Hepatocyte (in vitro differentiated cells): Measurements from ENCODE around the gene HTR3E. TPM values are rescaled to one million over a fixed set of nuclear protein-coding genes. Genes with fewer than 3 reads are reported as not detected.
A peak's percentile ranks its signal among the peaks of the same experiment; 100 is the strongest.

ENCODE experiments used
- DNase-seq: peaks from one replicate; pipeline ENCODE4 v3.0.0-alpha.2; 2016; ENCODE audit warnings: low spot score
- H2AFZ ChIP-seq: fragments of 200-600 bp; sonication (generic); 2 replicates; pipeline ENCODE4 v1.6.0; 2016; ENCODE audit warnings: antibody characterized with exemption, mild to moderate bottlenecking
- H3K27ac ChIP-seq: fragments of 200-600 bp; sonication (generic); 2 replicates; pipeline ENCODE4 v1.5.1; 2016; ENCODE audit warnings: mild to moderate bottlenecking
- H3K27me3 ChIP-seq: fragments of 200-600 bp; sonication (generic); 2 replicates; pipeline ENCODE4 v1.6.1; 2016
- H3K36me3 ChIP-seq: fragments of 200-600 bp; sonication (generic); replicated peaks from 2 replicates; pipeline ENCODE4 v1.5.1; 2016; ENCODE audit warnings: low read depth; ENCODE audit not compliant: insufficient read depth
- H3K4me1 ChIP-seq: fragments of 200-600 bp; sonication (generic); 2 replicates; pipeline ENCODE4 v1.5.1; 2016; ENCODE audit warnings: mild to moderate bottlenecking, moderate library complexity; ENCODE audit not compliant: insufficient read depth
- H3K4me2 ChIP-seq: fragments of 200-600 bp; sonication (generic); 2 replicates; pipeline ENCODE4 v1.6.0; 2016
- H3K4me3 ChIP-seq: fragments of 200-600 bp; sonication (generic); 2 replicates; pipeline ENCODE4 v1.5.1; 2016; ENCODE audit warnings: mild to moderate bottlenecking
- H3K79me2 ChIP-seq: fragments of 200-600 bp; sonication (generic); 2 replicates; pipeline ENCODE4 v1.6.0; 2017; ENCODE audit warnings: mild to moderate bottlenecking
- H3K9me2 ChIP-seq: fragments of 200-600 bp; sonication (generic); replicated peaks from 2 replicates; pipeline ENCODE4 v1.6.0; 2017; ENCODE audit warnings: mild to moderate bottlenecking; ENCODE audit not compliant: insufficient read depth
- H3K9me3 ChIP-seq: fragments of 200-600 bp; sonication (generic); 2 replicates; pipeline ENCODE4 v1.5.1; 2016; ENCODE audit warnings: low read depth, mild to moderate bottlenecking
- H4K20me1 ChIP-seq: fragments of 200-600 bp; sonication (generic); 2 replicates; pipeline ENCODE4 v1.6.0; 2016; ENCODE audit warnings: mild to moderate bottlenecking; ENCODE audit not compliant: insufficient read depth, poor library complexity, severe bottlenecking
- EZH2 ChIP-seq: fragments of 200-600 bp; sonication (generic); IDR thresholded peaks from 2 replicates; pipeline ENCODE4 v1.6.1; 2016; ENCODE audit warnings: antibody characterized with exemption, mild to moderate bottlenecking, borderline replicate concordance
- EZH2phosphoT487 ChIP-seq: fragments of 200-600 bp; sonication (generic); IDR thresholded peaks from one replicate; pipeline ENCODE4 v1.6.1; 2018; ENCODE audit warnings: antibody characterized with exemption, mild to moderate bottlenecking, low read depth, moderate library complexity; ENCODE audit not compliant: unreplicated experiment, severe bottlenecking
- WGBS: methylation state at CpG from one replicate; pipeline ENCODE4 v1.1.6; 2016; ENCODE audit warnings: low lambda C conversion rate; ENCODE audit errors: missing lambda C conversion rate; 5-methylcytosine and 5-hydroxymethylcytosine counted together
- polyA plus RNA-seq: library from polyadenylated mRNA; unstranded; fragments of >200 nt; fragmentation: Nextera tagmentation; extraction: Ambion mirVana; gene quantifications from 2 replicates; pipeline ENCODE4 v1.2.1, GENCODE V29; 2016
- small RNA-seq: library from RNA; depleted of rRNA; stranded (forward); fragments of <200 nt; gene quantifications from one replicate; pipeline ENCODE3, GENCODE V24; 2014
- total RNA-seq: library from RNA; depleted of rRNA; stranded (reverse); fragments of >200 nt; gene quantifications from 2 replicates; pipeline ENCODE4 v1.2.3, GENCODE V29; 2014
- TF ChIP-seq, protein P1 (sequence below): fragments of 200-600 bp; sonication (generic); IDR thresholded peaks from 2 replicates; pipeline ENCODE4 v1.5.1; 2016; ENCODE audit warnings: antibody characterized with exemption, mild to moderate bottlenecking; ENCODE audit not compliant: poor library complexity

HTR3E gene
- total and polyA plus RNA-seq, 2 experiments from 2014 or later: not detected

DNA sequence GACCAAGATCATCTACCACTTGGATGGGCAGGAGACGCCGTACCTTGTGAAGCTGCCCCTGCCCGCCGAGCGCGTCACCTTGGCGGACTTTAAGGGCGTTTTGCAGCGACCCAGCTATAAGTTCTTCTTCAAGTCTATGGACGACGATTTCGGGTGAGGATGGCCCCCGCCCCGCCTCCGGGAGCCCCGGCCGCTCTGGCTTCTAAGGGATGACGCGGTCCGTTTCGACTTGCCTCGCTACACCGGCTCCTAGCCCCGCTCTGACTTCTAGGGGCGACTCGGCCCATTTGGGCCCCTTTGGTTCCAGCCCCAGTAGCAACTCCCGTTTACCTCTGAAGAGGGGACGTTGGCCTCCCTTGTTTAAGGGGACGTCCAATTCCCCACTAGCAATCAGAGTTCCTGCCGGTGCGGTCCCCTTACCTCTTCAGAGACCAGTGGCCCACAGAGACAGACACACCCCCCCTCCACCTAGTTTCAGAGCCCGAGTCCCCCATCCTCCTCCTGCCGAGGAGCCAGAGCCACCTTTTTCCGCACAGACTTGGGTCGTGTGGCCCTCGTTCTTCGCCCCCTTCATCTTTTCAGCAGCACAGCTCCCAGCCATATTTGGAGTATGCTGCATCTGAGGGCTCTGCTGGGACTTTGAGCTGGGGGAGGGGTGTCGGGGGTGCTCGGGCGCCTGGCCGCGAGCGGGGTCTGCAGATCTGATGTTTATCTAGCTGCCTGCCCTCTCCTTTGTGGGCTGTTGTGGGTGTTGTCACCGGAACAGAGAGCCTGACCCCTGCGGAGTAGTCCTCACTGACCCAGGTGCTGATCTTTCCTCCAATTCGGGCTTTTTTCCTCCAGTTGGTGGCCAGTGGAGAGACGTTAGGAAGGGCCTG is 59.0 kb downstream of the HTR3E start:
- H3K36me3 ChIP-seq: no peaks in the 10 kb centered on the region
- TF ChIP-seq, protein P1, sequence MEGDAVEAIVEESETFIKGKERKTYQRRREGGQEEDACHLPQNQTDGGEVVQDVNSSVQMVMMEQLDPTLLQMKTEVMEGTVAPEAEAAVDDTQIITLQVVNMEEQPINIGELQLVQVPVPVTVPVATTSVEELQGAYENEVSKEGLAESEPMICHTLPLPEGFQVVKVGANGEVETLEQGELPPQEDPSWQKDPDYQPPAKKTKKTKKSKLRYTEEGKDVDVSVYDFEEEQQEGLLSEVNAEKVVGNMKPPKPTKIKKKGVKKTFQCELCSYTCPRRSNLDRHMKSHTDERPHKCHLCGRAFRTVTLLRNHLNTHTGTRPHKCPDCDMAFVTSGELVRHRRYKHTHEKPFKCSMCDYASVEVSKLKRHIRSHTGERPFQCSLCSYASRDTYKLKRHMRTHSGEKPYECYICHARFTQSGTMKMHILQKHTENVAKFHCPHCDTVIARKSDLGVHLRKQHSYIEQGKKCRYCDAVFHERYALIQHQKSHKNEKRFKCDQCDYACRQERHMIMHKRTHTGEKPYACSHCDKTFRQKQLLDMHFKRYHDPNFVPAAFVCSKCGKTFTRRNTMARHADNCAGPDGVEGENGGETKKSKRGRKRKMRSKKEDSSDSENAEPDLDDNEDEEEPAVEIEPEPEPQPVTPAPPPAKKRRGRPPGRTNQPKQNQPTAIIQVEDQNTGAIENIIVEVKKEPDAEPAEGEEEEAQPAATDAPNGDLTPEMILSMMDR: no peak
- no peak for TF ChIP-seq EZH2
- no peak for TF ChIP-seq EZH2phosphoT487
- peaks cover 40% of the 10 kb centered on the region for H4K20me1 ChIP-seq
- WGBS: 2% methylated on average over 44 of the region's 47 CpGs
- H3K27me3 ChIP-seq: no peaks in the 10 kb centered on the region
- peak overlapping the region; percentile 52 for H2AFZ ChIP-seq
- peak overlapping the region; percentile 94 for H3K27ac ChIP-seq
- DNase-seq: peak; percentile 52
- no peaks in the 10 kb centered on the region for H3K9me3 ChIP-seq
- H3K4me2 ChIP-seq: peak overlapping the region; percentile 96
- H3K79me2 ChIP-seq: peaks cover 69% of the 10 kb centered on the region
- H3K4me3 ChIP-seq: peak overlapping the region; percentile 100
- H3K4me1 ChIP-seq: peaks cover 37% of the 10 kb centered on the region
- H3K9me2 ChIP-seq: no peaks in the 10 kb centered on the region

DNA sequence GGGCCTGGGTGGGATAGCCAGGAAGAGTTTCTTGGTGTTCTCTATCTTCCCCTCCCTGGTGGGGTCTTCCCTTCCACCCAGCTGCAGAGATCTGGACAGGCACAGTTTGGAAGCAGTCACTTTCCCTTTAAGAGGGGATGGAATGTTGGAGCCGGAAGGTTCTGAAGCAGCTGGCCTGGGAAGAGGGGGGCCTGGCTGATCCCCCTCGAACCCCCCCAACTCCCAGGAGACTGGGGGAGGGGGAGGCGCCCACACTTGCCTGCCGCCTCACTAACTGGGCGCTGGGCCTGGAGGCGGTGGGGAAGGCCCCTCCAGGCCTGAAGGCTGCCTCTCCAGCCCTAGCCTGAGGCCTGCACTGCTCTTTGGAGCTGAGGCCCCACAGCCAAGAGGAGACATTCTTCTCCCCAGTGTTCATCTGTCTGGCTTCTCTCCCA is 59.7 kb downstream of the HTR3E start:
- H2AFZ ChIP-seq: peak overlapping the region; percentile 52
- peak; percentile 66 for DNase-seq
- no peaks in the 10 kb centered on the region for H3K27me3 ChIP-seq
- H3K4me1 ChIP-seq: peaks cover 39% of the 10 kb centered on the region
- peaks cover 46% of the 10 kb centered on the region for H4K20me1 ChIP-seq
- H3K4me3 ChIP-seq: peak overlapping the region; percentile 100
- H3K4me2 ChIP-seq: peak overlapping the region; percentile 96
- no peaks in the 10 kb centered on the region for H3K9me2 ChIP-seq
- H3K27ac ChIP-seq: peak overlapping the region; percentile 94
- H3K79me2 ChIP-seq: peaks cover 75% of the 10 kb centered on the region
- TF ChIP-seq EZH2phosphoT487: no peak
- no peak for TF ChIP-seq EZH2
- TF ChIP-seq, protein P1: no peak
- 2% methylated on average over 6 of the region's 6 CpGs for WGBS
- no peaks in the 10 kb centered on the region for H3K9me3 ChIP-seq
- H3K36me3 ChIP-seq: no peaks in the 10 kb centered on the region

Small RNAs within 50 kb of the gene (small RNA-seq; reads per million reads assigned to genes)
- gene RF00019: not detected

Other genes starting within 250 kb of the HTR3E start
- gene PARL, start 212.2 kb upstream of the HTR3E start, total RNA-seq: 32.3 and 35.2 TPM in 2 replicates
- gene PARL, start 212.2 kb upstream of the HTR3E start, polyA plus RNA-seq: 47.9 and 71.4 TPM in 2 replicates
- gene ABCC5, start 79.2 kb upstream of the HTR3E start, total RNA-seq: 27.1 and 27.8 TPM in 2 replicates
- 36.5 and 41.4 TPM in 2 replicates for gene ABCC5, start 79.2 kb upstream of the HTR3E start, polyA plus RNA-seq
- gene HTR3D, start 65.3 kb upstream of the HTR3E start, total RNA-seq: not detected in 2 replicates
- not detected in 2 replicates for gene HTR3D, start 65.3 kb upstream of the HTR3E start, polyA plus RNA-seq
- gene HTR3C, start 44.0 kb upstream of the HTR3E start, total RNA-seq: not detected in 2 replicates
- not detected in 2 replicates for gene HTR3C, start 44.0 kb upstream of the HTR3E start, polyA plus RNA-seq
- 34.6 and 35.0 TPM in 2 replicates for gene EIF2B5, start 38.3 kb downstream of the HTR3E start, total RNA-seq
- gene EIF2B5, start 38.3 kb downstream of the HTR3E start, polyA plus RNA-seq: 35.6 and 41.0 TPM in 2 replicates
- 45.9 and 49.1 TPM in 2 replicates for gene DVL3, start 58.3 kb downstream of the HTR3E start, total RNA-seq
- gene DVL3, start 58.3 kb downstream of the HTR3E start, polyA plus RNA-seq: 121 and 154 TPM in 2 replicates
- gene AP2M1, start 77.8 kb downstream of the HTR3E start, total RNA-seq: 222 and 243 TPM in 2 replicates
- 389 and 436 TPM in 2 replicates for gene AP2M1, start 77.8 kb downstream of the HTR3E start, polyA plus RNA-seq
- 31.6 and 33.1 TPM in 2 replicates for gene ABCF3, start 89.1 kb downstream of the HTR3E start, total RNA-seq
- 62.7 and 68.8 TPM in 2 replicates for gene ABCF3, start 89.1 kb downstream of the HTR3E start, polyA plus RNA-seq
- gene VWA5B2, start 132.5 kb downstream of the HTR3E start, total RNA-seq: 0.40 and 3.2 TPM in 2 replicates
- gene VWA5B2, start 132.5 kb downstream of the HTR3E start, polyA plus RNA-seq: 1.0 and 1.5 TPM in 2 replicates
- gene ALG3, start 151.9 kb downstream of the HTR3E start, total RNA-seq: 52.3 and 68.9 TPM in 2 replicates
- gene ALG3, start 151.9 kb downstream of the HTR3E start, polyA plus RNA-seq: 120 and 122 TPM in 2 replicates
- gene EEF1AKMT4, start 152.6 kb downstream of the HTR3E start, total RNA-seq: 8.4 and 9.8 TPM in 2 replicates
- 13.5 and 16.5 TPM in 2 replicates for gene EEF1AKMT4, start 152.6 kb downstream of the HTR3E start, polyA plus RNA-seq
- not detected in 2 replicates for gene CAMK2N2, start 164.5 kb downstream of the HTR3E start, total RNA-seq
- 0.11 and 0.30 TPM in 2 replicates for gene CAMK2N2, start 164.5 kb downstream of the HTR3E start, polyA plus RNA-seq
- gene ECE2, start 179.0 kb downstream of the HTR3E start, total RNA-seq: not detected in 2 replicates
- gene ECE2, start 179.0 kb downstream of the HTR3E start, polyA plus RNA-seq: not detected in 2 replicates
- 221 and 232 TPM in 2 replicates for gene PSMD2, start 202.2 kb downstream of the HTR3E start, total RNA-seq
- gene PSMD2, start 202.2 kb downstream of the HTR3E start, polyA plus RNA-seq: 241 and 268 TPM in 2 replicates
- gene EIF4G1, start 217.5 kb downstream of the HTR3E start, total RNA-seq: 206 and 254 TPM in 2 replicates
- 200 and 204 TPM in 2 replicates for gene EIF4G1, start 217.5 kb downstream of the HTR3E start, polyA plus RNA-seq
- gene FAM131A, start 240.5 kb downstream of the HTR3E start, total RNA-seq: 12.6 and 17.7 TPM in 2 replicates
- 10.2 and 12.2 TPM in 2 replicates for gene FAM131A, start 240.5 kb downstream of the HTR3E start, polyA plus RNA-seq